LHCN-M2 (cell line): ENCODE data around the gene DACT1. TPM values are rescaled to one million over a fixed set of nuclear protein-coding genes. Genes with fewer than 3 reads are reported as not detected.

Experiments
- DNase-seq: peaks from one replicate; pipeline ENCODE4 v3.0.0-alpha.2; 2012; ENCODE audit warnings: low read depth
- total RNA-seq: library from RNA; depleted of rRNA; stranded (reverse); fragments of >200 nt; gene quantifications from 2 replicates; pipeline ENCODE4 v1.2.3, GENCODE V29; 2014; rRNA removed

Gene DACT1
- total RNA-seq, 1 experiment from 2014 or later = 1.5 TPM

DNA sequence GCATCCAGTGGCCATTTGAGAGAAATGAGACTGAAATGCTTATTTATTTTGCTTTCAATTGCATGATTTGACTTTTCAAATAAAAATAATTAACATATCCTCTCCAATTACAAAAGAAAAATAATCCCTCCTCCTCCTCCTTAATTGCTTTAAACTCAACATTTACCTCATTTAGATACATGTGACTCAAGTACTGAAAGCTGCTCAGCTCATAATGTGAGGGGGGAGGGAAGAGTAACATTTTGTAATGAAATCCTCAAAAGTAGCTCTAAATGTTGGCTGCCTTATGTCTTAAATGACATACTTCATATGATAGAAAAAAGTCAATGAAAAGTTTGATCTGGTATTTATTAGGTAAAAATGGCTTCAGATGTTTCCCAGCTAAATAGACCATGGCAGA lies 29.0 kb downstream of the DACT1 start:
- DNase-seq = no peak

DNA sequence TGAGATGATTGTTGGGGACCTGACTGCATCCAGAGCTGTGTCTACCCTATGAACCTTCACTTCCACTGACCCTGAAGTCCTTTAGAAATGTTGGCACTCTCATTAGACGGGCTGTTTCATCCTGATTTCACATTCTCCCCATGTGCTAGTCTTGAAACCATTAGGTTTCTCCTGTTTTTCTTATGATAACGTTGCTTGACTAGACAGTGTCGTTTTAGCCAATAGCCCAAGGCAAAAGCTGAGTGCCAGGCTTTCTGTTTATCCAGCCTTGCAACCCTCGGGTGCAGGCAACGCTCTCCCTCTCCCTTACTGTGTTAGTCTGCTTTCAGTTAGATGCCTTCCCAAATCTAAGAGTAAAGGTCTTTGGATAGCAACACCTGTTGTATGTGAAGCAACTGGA lies 30.1 kb downstream of the DACT1 start:
- no peak for DNase-seq

DNA sequence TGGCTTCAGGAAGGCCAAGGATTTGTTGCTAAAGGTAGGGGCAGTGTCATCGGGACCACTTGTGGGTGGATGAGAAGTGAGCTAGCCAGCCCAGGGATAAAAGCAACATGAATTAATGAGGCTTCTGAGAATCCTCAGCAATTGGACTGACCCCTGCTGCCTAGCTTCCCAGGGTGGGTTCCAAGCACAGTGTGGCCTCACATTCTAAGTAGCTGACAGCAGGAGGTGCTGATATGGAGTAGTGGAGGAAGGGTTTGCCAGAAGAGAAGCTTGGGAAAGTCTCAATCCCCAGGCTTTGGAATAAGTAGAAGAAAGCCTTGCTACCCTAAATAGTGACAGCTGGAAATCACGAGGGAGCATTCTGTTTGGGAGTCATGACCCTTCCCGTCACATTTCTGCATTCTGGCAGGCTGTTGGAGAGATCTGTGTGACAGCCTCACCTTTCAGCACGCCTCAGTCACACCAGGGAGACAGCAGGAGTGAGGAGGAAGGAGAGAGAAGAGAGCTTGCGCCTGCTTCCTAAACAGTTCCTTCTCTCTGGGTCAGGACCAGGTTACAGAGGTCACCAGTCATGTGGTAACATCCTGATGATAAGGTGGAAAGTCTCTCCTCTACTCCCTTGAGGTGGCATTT lies 31.2 kb downstream of the DACT1 start:
- DNase-seq = no peak

DNA sequence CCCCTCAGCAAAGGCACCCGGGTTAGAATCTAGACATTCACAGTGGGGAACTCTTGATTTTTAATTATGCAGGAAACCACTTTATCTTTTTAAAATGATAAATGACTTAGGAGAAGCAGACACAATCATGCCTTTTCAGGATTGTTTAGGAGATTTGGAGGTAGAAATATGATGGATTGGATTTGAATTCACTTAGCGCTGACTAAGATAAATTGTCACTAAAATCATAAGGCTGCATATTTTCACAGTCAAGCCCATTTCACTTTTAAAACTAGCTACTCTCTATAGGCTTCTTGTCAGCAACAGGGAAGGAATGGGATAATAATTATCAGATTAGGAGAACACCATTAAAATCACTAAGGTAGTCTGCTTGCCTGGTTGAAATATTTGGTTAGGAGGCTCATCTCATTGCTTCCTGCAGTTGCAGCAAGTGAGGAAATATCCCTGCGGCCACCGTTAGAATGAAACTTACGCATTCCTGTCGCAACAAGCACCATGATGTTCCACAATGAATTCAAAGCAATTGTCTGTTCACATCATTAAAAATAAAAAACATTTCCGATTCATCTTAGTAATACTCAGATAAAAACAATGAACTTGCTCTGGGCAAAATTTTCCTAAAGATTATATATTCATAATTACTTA lies 31.9 kb downstream of the DACT1 start:
- no peak for DNase-seq

DNA sequence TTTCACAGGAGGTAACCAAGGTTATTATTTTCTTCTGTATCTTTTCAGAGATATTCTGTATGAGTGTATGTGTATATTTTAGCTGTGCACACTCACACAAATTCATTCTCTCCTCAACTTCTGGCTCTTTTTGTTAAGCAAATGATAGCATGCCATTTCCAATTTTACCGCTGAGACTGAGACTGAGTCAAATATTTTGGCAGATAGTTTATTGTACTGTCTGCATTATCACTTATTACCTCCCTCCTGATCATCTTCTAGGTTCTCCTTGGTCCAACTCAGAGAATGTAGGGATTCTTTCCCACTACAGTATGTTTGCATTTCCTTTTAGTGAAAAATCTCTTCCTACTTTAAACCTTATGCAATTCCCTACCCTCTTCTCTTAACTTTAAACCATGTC lies 33.3 kb downstream of the DACT1 start:
- DNase-seq = no peak

DNA sequence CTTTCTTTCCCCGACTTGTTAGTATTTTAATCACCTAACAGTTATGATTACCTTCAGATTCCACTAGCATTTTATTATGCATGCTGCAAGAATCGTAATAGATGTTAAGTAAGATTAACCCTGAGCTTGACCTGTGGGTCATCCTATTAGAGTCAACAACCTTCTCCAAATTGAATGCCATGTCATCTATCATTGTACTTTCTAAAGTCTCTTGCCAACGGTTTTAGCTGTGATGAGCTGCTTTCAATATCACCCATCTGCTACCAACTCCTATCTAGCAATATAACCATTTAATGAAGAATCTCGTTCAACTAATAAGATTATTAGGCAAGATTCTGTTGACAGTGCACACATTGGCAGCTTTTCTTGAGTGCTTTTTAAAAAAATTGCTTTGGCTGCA lies 33.7 kb downstream of the DACT1 start:
- no peak for DNase-seq

DNA sequence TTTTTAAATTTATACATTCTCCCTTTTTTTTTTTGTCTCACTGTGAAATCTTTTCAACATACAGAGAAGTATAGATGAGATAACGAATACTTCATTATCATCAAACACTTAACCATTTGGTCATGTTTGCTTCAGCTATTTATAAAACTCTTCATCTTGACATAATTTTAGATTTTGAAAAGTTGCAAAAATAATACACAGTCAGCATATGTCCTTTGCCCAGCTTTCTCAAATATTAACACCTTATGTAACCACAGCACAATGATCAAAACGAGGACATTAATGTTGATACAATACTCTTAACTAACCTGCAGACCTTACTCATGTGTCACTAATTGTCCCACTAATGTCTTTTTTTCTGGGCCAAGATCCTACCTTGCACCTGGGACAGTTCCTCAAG lies 36.0 kb downstream of the DACT1 start:
- no peak for DNase-seq

DNA sequence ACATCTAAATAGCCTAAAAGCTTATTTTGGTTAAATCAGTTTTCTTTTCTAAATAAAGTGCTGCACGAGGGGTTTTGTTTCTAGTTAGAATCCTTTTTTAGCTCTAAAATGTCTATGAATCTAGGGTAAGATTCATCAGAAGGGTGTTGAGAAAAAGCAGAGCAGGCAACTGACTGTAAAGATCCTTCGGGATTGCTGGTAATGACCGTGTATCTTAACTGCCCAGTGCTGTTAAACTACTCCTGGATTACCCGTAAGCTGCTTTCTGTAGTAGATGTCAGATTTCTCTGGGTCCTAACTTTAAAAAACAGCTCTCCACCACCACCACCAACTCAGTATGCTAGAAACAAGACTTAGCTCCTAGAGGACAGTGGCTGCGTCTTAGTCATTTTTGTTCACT lies 39.2 kb downstream of the DACT1 start:
- DNase-seq = no peak

DNA sequence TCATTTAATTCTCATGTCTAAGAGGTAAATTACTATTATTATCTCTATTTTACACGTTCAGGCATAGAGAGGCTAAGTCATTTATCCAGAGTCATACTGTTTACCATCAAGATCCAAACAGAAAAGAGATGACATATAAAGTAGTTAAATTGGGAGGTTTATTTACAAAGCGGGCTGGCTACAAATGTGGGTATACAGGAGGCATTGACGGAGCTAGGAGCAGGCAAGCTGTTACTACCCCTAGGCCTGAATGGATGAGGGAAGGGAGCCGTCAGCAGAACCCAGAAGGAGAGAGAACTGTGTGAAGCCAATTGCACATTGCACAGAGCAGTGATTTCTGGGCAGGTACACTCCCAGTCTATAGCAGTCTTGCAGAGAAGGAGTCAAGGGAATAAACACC lies 39.8 kb downstream of the DACT1 start:
- no peak for DNase-seq

DNA sequence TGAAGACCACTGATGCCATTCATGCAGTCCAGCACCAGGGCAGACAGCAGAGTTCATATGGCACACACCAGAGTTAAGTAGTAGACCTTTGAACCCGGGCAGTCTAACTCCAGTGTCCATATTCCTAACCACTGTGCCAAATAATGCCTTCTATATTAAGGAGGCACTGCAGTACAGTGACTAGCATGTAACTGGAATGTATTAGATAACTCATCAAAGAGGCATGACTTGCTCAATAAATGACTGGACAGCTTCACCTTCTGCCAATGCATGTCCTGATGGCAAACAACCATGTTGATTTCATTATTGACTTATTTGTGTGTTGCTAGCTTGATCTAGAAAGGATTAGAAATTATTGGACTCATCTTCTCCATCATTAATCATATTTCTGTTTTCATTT lies 40.2 kb downstream of the DACT1 start:
- DNase-seq = no peak

DNA sequence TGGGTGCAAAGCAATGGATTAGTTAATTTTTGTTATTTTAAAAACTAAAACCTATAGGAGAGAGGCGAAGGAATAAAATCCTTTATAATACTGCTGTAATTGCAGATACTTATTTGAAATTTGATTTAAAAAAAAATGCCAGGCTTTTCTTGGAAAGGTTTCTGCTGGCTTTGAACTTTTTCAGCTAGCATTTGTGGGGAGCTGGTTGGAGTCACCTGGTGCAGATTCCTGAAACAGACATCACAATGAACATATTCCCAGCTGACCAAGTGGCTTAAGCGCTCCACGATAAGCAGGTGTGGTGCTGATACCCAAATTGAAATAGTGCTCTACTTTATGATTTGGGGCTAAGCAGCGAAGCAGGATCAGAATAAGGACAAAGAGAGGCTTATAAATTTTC lies 42.9 kb downstream of the DACT1 start:
- DNase-seq = no peak

DNA sequence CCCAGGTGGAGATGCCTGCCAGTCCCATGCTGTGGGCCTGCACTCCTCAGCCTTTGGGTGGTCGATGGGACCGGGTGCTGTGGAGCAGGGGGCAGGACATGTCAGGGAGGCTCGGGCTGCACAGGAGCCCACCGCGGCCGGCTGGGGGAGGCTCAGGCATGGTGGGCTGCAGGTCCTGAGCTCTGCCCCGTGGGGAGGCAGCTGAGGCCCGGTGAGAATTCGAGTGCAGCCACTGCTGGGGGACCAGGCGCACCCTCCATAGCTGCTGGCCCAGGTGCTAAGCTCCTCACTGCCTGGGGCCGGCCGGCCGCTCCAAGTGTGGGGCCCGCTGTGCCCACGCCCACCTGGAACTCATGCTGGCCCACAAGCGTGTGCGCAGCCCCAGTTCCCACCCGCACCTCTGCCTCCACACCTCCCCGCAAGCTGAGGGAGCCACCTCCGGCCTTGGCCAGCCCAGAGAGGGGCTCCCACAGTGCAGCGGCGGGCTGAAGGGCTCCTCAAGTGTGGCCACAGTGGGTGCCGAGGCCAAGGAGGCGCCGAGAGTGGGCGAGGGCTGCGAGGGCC lies 49.6 kb downstream of the DACT1 start:
- no peak for DNase-seq

DNA sequence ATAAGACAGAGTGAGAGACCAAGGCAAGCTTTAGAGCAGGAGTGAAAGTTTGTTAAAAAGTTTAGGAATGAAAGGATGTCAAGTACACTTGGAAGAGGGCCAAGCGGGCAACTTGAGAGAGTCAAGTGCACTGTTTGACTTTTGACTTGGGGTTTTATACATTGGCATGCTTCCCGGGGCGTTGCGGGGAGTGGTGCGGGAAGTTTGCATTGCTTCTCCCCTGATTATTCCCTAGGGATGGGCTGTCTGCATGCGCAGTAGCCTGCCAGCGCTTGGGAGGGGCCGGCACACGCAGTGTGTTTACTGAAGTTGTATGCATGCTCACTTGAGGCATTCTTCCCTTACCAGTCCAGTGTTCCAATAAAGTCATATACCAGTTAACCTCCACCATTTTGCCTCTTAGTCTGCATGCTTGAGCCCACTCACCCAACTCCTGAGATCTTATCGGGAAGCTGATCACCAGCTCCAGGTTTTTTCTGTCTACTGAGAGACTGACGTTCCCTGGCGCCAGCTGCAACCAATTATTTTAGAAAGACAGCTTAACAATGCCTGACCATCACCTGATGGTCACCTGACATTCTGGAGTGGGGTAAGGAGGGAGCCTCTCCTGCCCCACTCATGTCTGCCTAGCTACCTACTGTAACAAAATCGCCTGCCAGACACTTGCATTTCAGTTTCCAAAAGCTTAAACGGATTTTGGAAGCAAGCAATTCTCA lies 53.2 kb downstream of the DACT1 start:
- no peak for DNase-seq

DNA sequence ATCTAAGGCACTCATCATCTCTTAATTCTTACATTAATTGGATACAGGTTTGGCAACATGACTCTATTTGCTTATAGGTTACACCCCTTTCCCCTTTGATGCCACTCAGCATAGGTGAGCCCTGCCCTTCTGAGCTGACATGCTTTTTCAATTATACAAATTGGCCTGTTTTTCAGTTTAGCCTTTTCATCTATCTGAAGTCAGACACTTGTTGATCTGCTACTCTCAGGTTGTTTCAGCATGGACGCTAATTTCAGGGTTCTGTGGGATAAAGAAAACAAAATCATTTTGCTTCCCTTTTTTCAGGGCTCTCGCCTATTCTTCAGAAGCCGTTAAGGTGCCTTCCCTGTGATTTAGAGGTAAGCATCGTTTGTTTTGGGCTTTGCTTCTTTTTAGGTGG lies 55.3 kb downstream of the DACT1 start:
- DNase-seq = no peak

DNA sequence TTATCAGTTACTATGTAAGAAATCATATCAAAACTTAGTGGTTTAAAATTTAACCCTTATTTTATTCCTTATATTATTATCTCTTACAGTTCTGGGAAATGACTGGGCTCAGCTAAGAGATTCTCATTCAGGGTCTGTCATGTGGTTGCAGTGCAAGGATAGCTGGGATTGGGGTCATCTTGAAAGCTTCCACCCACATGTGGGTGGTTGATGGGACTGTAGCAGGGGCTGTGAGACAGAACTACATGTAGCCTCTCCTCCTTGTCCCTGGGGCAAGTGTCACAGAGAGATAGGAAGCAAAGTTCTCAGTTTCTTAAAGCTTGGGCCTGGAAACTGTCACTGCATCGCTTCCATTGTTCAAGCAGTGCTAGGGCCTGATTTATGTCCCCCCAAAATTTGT lies 57.8 kb downstream of the DACT1 start:
- DNase-seq = no peak

DNA sequence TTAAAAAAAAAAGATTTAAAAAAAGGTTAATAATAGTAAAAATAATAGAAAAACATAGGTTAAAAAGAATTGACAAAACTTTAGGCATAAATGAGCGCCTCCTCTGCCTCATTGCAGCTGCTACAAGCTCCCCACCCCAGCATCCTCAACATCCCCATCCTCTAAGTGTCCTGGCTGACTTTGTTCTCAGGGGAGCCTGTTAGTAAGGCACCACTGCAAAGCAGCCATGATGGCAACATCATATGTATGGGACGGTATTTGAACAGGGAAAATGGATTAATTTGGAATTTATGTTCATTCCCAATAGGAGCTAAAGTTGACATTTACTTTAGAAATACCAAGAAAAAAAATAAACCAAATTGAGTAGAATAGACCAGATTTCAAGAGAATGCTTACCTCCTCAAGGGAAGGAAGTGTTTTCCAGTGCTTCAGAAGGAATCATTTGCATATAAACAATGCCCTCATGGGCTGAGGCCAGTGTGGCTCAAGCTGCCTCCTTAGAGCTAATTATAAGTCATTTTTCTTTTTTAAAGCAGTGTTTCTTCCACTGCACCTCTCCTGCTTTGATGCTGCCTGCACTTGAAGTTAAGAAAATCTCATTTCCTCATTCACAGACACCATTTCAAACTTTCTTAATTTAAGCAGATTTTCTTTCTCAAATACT lies 59.6 kb downstream of the DACT1 start:
- no peak for DNase-seq

Other genes with a start within 250 kb of the DACT1 start
- not detected in 2 replicates for gene TOMM20L, start 242.0 kb upstream of the DACT1 start, total RNA-seq
- gene TIMM9, start 210.4 kb upstream of the DACT1 start, total RNA-seq = 38.2 and 49.8 TPM in 2 replicates
- gene KIAA0586, start 210.2 kb upstream of the DACT1 start, total RNA-seq = 45.4 and 47.6 TPM in 2 replicates